ENCODE measurements around the gene U2AF1L4. TPM values are rescaled to one million over a fixed set of nuclear protein-coding genes. Genes with fewer than 3 reads are reported as not detected.

U2AF1L4 gene
- total and polyA plus RNA-seq, 2 of the 4 experiments (the other 2 are of a cell fraction): 6.1 to 15.0 TPM

DNA sequence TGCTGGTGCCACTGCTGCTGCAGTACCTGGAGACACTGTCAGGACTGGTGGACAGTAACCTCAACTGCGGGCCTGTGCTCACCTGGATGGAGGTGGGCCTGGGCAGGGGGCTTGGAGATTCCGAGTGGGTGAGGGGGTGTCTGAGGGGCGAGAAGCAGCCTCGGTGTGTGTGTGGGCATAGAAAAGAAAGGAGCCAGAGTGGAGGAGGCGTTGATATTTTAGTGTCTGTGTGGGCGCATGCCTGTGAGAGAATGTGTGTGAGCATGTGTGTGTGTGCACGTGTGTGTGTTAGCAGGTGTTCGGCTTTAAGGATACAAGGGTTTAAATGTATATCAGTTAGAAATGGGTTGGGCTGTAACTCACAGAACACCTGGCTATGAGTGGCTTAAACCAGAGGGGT, 33.8 kb upstream of the U2AF1L4 start:
- Histone ChIP-seq H3K9me3 (ENCODE audit: control insufficient read depth, insufficient read depth, low read length) (no peaks in the 10 kb centered on the region), H3K23ac (ENCODE audit: low read depth, low read length) (no peak overlapping the region), H3K4ac (ENCODE audit: low read depth, low read length) (no peak overlapping the region), H2AK5ac (ENCODE audit: low read depth, low read length) (no peak overlapping the region), H4K20me1 (ENCODE audit: insufficient read depth, low read length) (no peaks in the 10 kb centered on the region), H4K5ac (ENCODE audit: low read depth, low read length) (no peak overlapping the region), H2AK9ac (replicated peaks; ENCODE audit: low read depth, low read length, poor library complexity) (no peak overlapping the region), H2AFZ (replicated peaks; ENCODE audit: low read length, poor library complexity) (no peak overlapping the region), H3K14ac (replicated peaks; ENCODE audit: low read depth, low read length) (no peak overlapping the region), H4K8ac (ENCODE audit: low read depth in 2 of 2, low read length in 2 of 2) (no peak overlapping the region), H3K4me2 (ENCODE audit: low read depth, low read length) (no peak overlapping the region), H3K27ac (ENCODE audit: insufficient read depth, low read length) (no peak overlapping the region), H3K18ac (ENCODE audit: low read depth, low read length) (no peak overlapping the region), H2BK20ac (ENCODE audit: low read depth, low read length) (no peak overlapping the region), H3K27me3 (ENCODE audit: control insufficient read depth, insufficient read depth, low read length) (no peaks in the 10 kb centered on the region), H2BK120ac (ENCODE audit: low read depth, low read length) (no peak overlapping the region), H3K36me3 (ENCODE audit: control insufficient read depth, insufficient read depth, low read length) (peaks cover 16% of the 10 kb centered on the region), H3K4me1 (ENCODE audit: control insufficient read depth, insufficient read depth, low read length) (peaks cover 6% of the 10 kb centered on the region), H3K79me1 (ENCODE audit: low read depth in 1 of 2, low read length in 2 of 2) (peaks cover 7 to 18% of the 10 kb centered on the region in 2 experiments), H2BK15ac (ENCODE audit: low read depth, low read length) (no peak overlapping the region), H2BK5ac (ENCODE audit: low read depth, low read length, poor library complexity, severe bottlenecking) (no peak overlapping the region), H3K9me1 (ENCODE audit: insufficient read depth, low read length) (peaks cover 6% of the 10 kb centered on the region; the same call in 1 of the 2 replicates), H3K9ac (ENCODE audit: low read depth, low read length) (no peak overlapping the region), H3K4me3 (ENCODE audit: insufficient read depth, low read depth, low read length) (no peak overlapping the region), H3K56ac (ENCODE audit: extremely low read depth, insufficient read depth, low read length) (no peak overlapping the region), H4K91ac (ENCODE audit: insufficient read depth, low read depth, low read length) (no peak overlapping the region)
- DNase-seq (no peak), ATAC-seq (ENCODE audit: low read depth) (no peak)
- ChIA-PET POLR2A (ENCODE audit: unreplicated experiment) (no interaction called here), CTCF (no interaction called here)
- no TSS peak for BruUV-seq (replicated peaks)
- in situ Hi-C loops (cut with MboI; ENCODE audit: low sequenced_read_pairs) (no loop called here), dilution Hi-C loops (cut with HindIII; ENCODE audit: low sequenced_read_pairs, unreplicated experiment) (no loop called here), intact Hi-C loops (cut with micrococcal nuclease) (no loop called here)
- WGBS, 2 experiments (ENCODE audit: extremely low coverage in 2 of 2, insufficient read length in 1 of 2): 93% methylated on average over 3 of the region's 8 CpGs; no CpG with 5 or more reads in 1 of the 2 experiments
- TF ChIP-seq FOS (IDR thresholded peaks at IDR 0.05; ENCODE audit: low read depth, low read length) (no peak), MAZ (IDR thresholded peaks at IDR 0.05; ENCODE audit: borderline replicate concordance, low read depth, low read length) (no peak), POLR2A (IDR thresholded peaks at IDR 0.05; ENCODE audit: low read depth, low read length) (no peak), MAFK (IDR thresholded peaks at IDR 0.05; ENCODE audit: low read depth, low read length) (no peak), BHLHE40 (IDR thresholded peaks at IDR 0.05; ENCODE audit: low read depth, low read length) (no peak), RFX5 (IDR thresholded peaks at IDR 0.05; ENCODE audit: low read depth, low read length) (no peak)
- TF ChIP-seq, protein P1, sequence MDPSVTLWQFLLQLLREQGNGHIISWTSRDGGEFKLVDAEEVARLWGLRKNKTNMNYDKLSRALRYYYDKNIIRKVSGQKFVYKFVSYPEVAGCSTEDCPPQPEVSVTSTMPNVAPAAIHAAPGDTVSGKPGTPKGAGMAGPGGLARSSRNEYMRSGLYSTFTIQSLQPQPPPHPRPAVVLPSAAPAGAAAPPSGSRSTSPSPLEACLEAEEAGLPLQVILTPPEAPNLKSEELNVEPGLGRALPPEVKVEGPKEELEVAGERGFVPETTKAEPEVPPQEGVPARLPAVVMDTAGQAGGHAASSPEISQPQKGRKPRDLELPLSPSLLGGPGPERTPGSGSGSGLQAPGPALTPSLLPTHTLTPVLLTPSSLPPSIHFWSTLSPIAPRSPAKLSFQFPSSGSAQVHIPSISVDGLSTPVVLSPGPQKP (IDR thresholded peaks at IDR 0.05; ENCODE audit: borderline replicate concordance, low read depth, low read length): no peak
